Colonic mucosa (tissue), 4 donors: Measurements from ENCODE around the gene KDR. TPM values are rescaled to one million over a fixed set of nuclear protein-coding genes. Genes with fewer than 3 reads are reported as not detected.

ENCODE experiments used
- DNase-seq: peaks from one replicate; pipeline ENCODE4 v3.0.0-alpha.2; 2020
- H3K27ac ChIP-seq: fragments of 200-600 bp; one replicate; pipeline ENCODE4 v1.8.0; 2021
- H3K27me3 ChIP-seq: fragments of 200-600 bp; one replicate; pipeline ENCODE4 v1.8.0; 2021
- H3K36me3 ChIP-seq: fragments of 200-600 bp; one replicate; pipeline ENCODE4 v1.8.0; 2021
- H3K4me1 ChIP-seq: fragments of 200-600 bp; one replicate; pipeline ENCODE4 v1.8.0; 2021; ENCODE audit warnings: mild to moderate bottlenecking
- H3K4me3 ChIP-seq: fragments of 200-600 bp; one replicate; pipeline ENCODE4 v1.8.0; 2021
- H3K9ac ChIP-seq, 2 donors: one replicate each; pipeline ENCODE4 v1.7.0; 2013; ENCODE audit warnings: control low read depth in 2 of 2, low read depth in 2 of 2, low read length in 2 of 2
- H3K9me3 ChIP-seq: fragments of 200-600 bp; one replicate; pipeline ENCODE4 v1.8.0; 2021
- CTCF ChIP-seq: fragments of 200-600 bp; IDR thresholded peaks from one replicate; pipeline ENCODE4 v1.8.0; 2022; ENCODE audit warnings: antibody characterized with exemption, mild to moderate bottlenecking
- intact Hi-C: fragments of 100-400 bp; cut with DNase I; formaldehyde crosslinking; loops from one replicate; pipeline ENCODE4 v1.14.1; 2022
- total RNA-seq, 2 donors: library from RNA; stranded (reverse); fragmentation: NEBNext Ultra II Directional in 1 of 2; extraction: Animal tissue kit (Norgen Biotek cat#: 25700) in 1 of 2; gene quantifications; one replicate each; pipeline ENCODE4 v1.2.1, GENCODE V29; 2021
- donor health status: healthy.
- donor health status: DM: no; HTN: no; CAD: no.
- donor health status: DM: no; HTN: no; CAD: no.

KDR gene
- total RNA-seq, 2 donors from 2014 or later: 3.4 to 6.5 TPM

GRCh38 chr4:55030589-55030988 is 94.8 kb downstream of the KDR start:
- no peak for DNase-seq
- Histone ChIP-seq H3K9me3 (no peaks in the 10 kb centered on the region), H3K27ac (no peak overlapping the region), H3K4me1 (no peaks in the 10 kb centered on the region), H3K4me3 (no peak overlapping the region), H3K9ac (no peak overlapping the region), H3K36me3 (no peaks in the 10 kb centered on the region), H3K27me3 (no peaks in the 10 kb centered on the region)
- intact Hi-C loops: no loop called here
- TF ChIP-seq CTCF: no peak

DNA sequence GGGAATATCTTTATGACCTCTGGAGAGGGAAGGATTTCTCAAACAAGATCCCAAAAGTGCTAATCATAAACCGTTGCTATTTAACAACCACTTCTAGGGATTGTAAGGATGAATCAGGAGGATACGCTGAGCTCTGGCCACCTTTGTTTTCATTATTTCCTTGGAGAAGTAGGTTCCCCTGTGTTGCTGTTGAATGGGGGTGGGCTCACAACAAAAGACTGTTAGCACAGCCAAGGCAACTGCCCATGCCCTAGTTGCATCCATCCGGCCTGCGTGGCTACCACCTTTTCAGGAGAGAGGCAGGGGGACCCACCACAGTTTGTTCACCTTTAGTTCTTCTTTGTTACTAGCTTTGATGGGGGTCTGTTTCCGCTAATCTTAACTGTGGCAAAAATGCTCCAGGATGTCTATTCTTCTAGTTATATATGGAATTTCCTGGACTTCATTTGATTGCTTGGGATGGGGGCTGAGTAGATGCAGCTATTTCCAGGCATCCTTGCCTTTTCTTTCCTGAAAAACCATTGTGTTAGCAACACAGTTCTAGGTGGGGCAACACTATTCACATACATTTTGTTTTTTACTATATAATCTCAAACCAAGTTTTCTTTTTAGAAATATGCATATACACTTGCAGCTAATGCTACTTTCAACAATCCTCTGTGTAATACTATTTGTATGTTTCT is 95.4 kb downstream of the KDR start:
- Histone ChIP-seq H3K9me3 (no peaks in the 10 kb centered on the region), H3K27ac (no peak overlapping the region), H3K27me3 (no peaks in the 10 kb centered on the region), H3K9ac (no peak overlapping the region), H3K4me3 (no peak overlapping the region), H3K4me1 (no peaks in the 10 kb centered on the region), H3K36me3 (no peaks in the 10 kb centered on the region)
- TF ChIP-seq CTCF: no peak
- DNase-seq: no peak
- intact Hi-C loops: no loop called here

DNA sequence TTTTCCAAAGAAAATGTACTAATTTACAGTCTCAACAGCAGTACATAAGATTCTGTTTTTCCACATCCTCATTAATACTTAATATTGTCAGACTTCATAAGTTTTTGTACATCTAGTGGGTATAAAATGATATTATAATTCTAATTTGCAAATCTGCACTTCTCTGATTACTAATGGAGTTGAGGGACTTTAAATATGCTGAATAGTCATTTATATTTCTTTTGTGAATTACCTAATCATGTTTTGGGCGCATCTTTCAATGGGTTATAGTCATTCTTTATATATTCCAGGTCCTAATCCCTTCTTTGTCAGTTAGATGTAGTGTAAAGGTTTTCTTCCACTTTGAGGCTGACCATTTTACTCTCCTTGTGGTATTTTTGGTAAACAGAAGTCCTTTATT is 96.1 kb downstream of the KDR start:
- Histone ChIP-seq H3K4me3 (no peak overlapping the region), H3K27ac (no peak overlapping the region), H3K9me3 (no peaks in the 10 kb centered on the region), H3K36me3 (no peaks in the 10 kb centered on the region), H3K4me1 (no peaks in the 10 kb centered on the region), H3K9ac (no peak overlapping the region), H3K27me3 (no peaks in the 10 kb centered on the region)
- TF ChIP-seq CTCF: no peak
- DNase-seq: no peak
- intact Hi-C loops: no loop called here

Other genes starting within 250 kb of the KDR start
- 10 to 100 TPM; 18.8 to 22.2 TPM for gene SRD5A3, start 220.6 kb upstream of the KDR start, total RNA-seq